OCI-LY3 (cell line): ENCODE results near the gene ABCG4.

ENCODE experiments used
- CTCF ChIP-seq: fragments of 200-600, 300-600 bp; sonication (generic); IDR thresholded peaks from 2 replicates; pipeline ENCODE4 v1.5.1; 2014; ENCODE audit warnings: antibody characterized with exemption, low read length, low read depth
- EZH2phosphoT487 ChIP-seq: fragments of 200-600 bp; shearing (Covaris generic); IDR thresholded peaks from 2 replicates; pipeline ENCODE4 v1.6.1; 2018; ENCODE audit warnings: antibody characterized with exemption, mixed run types, low read depth

GRCh38 chr11:119147604-119148333, 1.1 kb upstream of the ABCG4 start:
- TF ChIP-seq CTCF (no peak), EZH2phosphoT487 (no peak)
